A549 (cell line): Measurements from ENCODE around the gene NEK9. TPM values are rescaled to one million over a fixed set of nuclear protein-coding genes. Genes with fewer than 3 reads are reported as not detected.

ENCODE experiments used
- ATAC-seq, 2 experiments: fragments of 200-7000 bp in 1 of 2; fragments of >200 bp in 1 of 2; cut with Nextera tagmentation in 1 of 2; cut with Tn5 transposase in 1 of 2; 3 replicates each; pipeline versions ENCODE4 v1.8.0 to v1.9.1; 2018 to 2020; ENCODE audit warnings: mild to moderate bottlenecking in 1 of 2, moderate library complexity in 1 of 2
- CTCF ChIA-PET: fragments of 300-600 bp; sonication (Branson Sonifier 250); formaldehyde crosslinking; extraction: SDS; loops from one replicate; lab custom pipeline; 2021; ENCODE audit warnings: antibody characterized with exemption, inconsistent platforms; lab: Yijun Ruan, JAX
- POLR2A ChIA-PET: fragments of 350-600 bp; formaldehyde crosslinking; extraction: SDS; loops from one replicate; lab custom pipeline; 2021; ENCODE audit warnings: antibody characterized with exemption, inconsistent platforms; lab: Yijun Ruan, JAX
- DNase-seq, 2 experiments: peaks; one replicate each; pipeline versions ENCODE4 v3.0.0 to v3.0.0-alpha.2; 2011 to 2016; ENCODE audit warnings: low read depth in 1 of 2, low spot score in 1 of 2
- FAIRE-seq: peaks from 2 replicates; lab custom pipeline; 2011; peaks lifted over from hg19 to GRCh38; lab: Jason Lieb, UNC
- H3K27ac ChIP-seq, 2 experiments: fragments of >200 bp; sonication (Bioruptor Twin); formaldehyde crosslinking; 3 replicates each; pipeline ENCODE4 v1.5.1; 2016 to 2017
- H3K4me1 ChIP-seq: fragments of >200 bp; sonication (Bioruptor Twin); formaldehyde crosslinking; 3 replicates; pipeline ENCODE4 v1.6.1; 2016
- H3K4me2 ChIP-seq: fragments of >200 bp; sonication (Bioruptor Twin); formaldehyde crosslinking; 3 replicates; pipeline ENCODE4 v1.6.1; 2016
- H3K4me3 ChIP-seq: fragments of >200 bp; sonication (Bioruptor Twin); formaldehyde crosslinking; 3 replicates; pipeline ENCODE4 v1.5.1; 2016
- H3K9me3 ChIP-seq: fragments of >200 bp; sonication (Bioruptor Twin); formaldehyde crosslinking; 3 replicates; pipeline ENCODE4 v1.6.1; 2016
- BHLHE40 ChIP-seq: IDR thresholded peaks from 2 replicates; pipeline ENCODE4 v1.6.1; 2012; ENCODE audit warnings: low read depth, low read length, inconsistent platforms
- CBX2 ChIP-seq: fragments of 200-600 bp; sonication (generic); IDR thresholded peaks from 2 replicates; pipeline ENCODE4 v1.6.1; 2016; ENCODE audit warnings: low read depth, mild to moderate bottlenecking, borderline replicate concordance
- CBX8 ChIP-seq: fragments of 200-600 bp; sonication (generic); IDR thresholded peaks from 2 replicates; pipeline ENCODE4 v1.6.1; 2016
- CEBPB ChIP-seq, 2 experiments: fragments of >200 bp in 1 of 2; sonication (Bioruptor Twin) in 1 of 2; formaldehyde crosslinking in 1 of 2; IDR thresholded peaks; 2 replicates each; pipeline ENCODE4 v1.6.1; 2012 to 2016
- CHD4 ChIP-seq: fragments of 200-600 bp; sonication (generic); IDR thresholded peaks from 2 replicates; pipeline ENCODE4 v1.6.1; 2016; ENCODE audit warnings: antibody characterized with exemption, mild to moderate bottlenecking, borderline replicate concordance
- EHMT2 ChIP-seq: fragments of 200-600 bp; sonication (generic); IDR thresholded peaks from 2 replicates; pipeline ENCODE4 v1.6.1; 2016; ENCODE audit warnings: antibody characterized with exemption, low read depth, mild to moderate bottlenecking, moderate library complexity
- EP300 ChIP-seq, 2 experiments: fragments of >200 bp; sonication (Bioruptor Twin); formaldehyde crosslinking; IDR thresholded peaks; 2 replicates in 1 of 2; 3 replicates in 1 of 2; pipeline ENCODE4 v1.6.1; 2016 to 2017
- FOSB ChIP-seq: fragments of 250-450 bp; sonication (Bioruptor Pico); IDR thresholded peaks from 2 replicates; pipeline ENCODE4 v1.5.0; 2020; ENCODE audit warnings: mild to moderate bottlenecking, moderate library complexity
- FOXS1 ChIP-seq: fragments of 250-450 bp; sonication (Bioruptor Pico); IDR thresholded peaks from 2 replicates; pipeline ENCODE4 v1.5.0; 2020; ENCODE audit warnings: mild to moderate bottlenecking, moderate library complexity
- GATA3 ChIP-seq: IDR thresholded peaks from 2 replicates; pipeline ENCODE4 v1.6.1; 2012; ENCODE audit warnings: borderline replicate concordance
- HEYL ChIP-seq: fragments of 250-450 bp; sonication (Bioruptor Pico); IDR thresholded peaks from 2 replicates; pipeline ENCODE4 v1.8.0; 2021; ENCODE audit warnings: mild to moderate bottlenecking, moderate library complexity
- HOXA7 ChIP-seq: fragments of 250-450 bp; sonication (Bioruptor Pico); IDR thresholded peaks from 2 replicates; pipeline ENCODE4 v1.5.0; 2020; ENCODE audit warnings: mild to moderate bottlenecking, moderate library complexity
- HOXB5 ChIP-seq: fragments of 250-450 bp; sonication (Bioruptor Pico); IDR thresholded peaks from 2 replicates; pipeline ENCODE4 v1.5.0; 2020; ENCODE audit warnings: mild to moderate bottlenecking, moderate library complexity
- JUNB ChIP-seq: fragments of >200 bp; sonication (Bioruptor Twin); formaldehyde crosslinking; IDR thresholded peaks from 2 replicates; pipeline ENCODE4 v1.6.1; 2016
- KDM5A ChIP-seq: fragments of 200-600 bp; sonication (generic); IDR thresholded peaks from 2 replicates; pipeline ENCODE4 v1.6.1; 2016; ENCODE audit warnings: antibody characterized with exemption, mild to moderate bottlenecking
- MAFK ChIP-seq: fragments of 450-650 bp; IDR thresholded peaks from 2 replicates; pipeline ENCODE4 v1.6.1; 2014; ENCODE audit not compliant: partially characterized antibody
- MAZ ChIP-seq: fragments of 150-350 bp; IDR thresholded peaks from 2 replicates; pipeline ENCODE4 v1.6.1; 2014; ENCODE audit warnings: antibody characterized with exemption, low read depth, low read length, borderline replicate concordance
- MYC ChIP-seq: IDR thresholded peaks from 2 replicates; pipeline ENCODE4 v1.6.1; 2012; ENCODE audit warnings: mild to moderate bottlenecking, inconsistent platforms, low read length, improper control_type of control experiment, borderline replicate concordance
- NFE2L2 ChIP-seq: fragments of 150-350 bp; conservative IDR thresholded peaks from 2 replicates; pipeline ENCODE4 v1.6.1; 2014; ENCODE audit warnings: low read length
- NPAS2 ChIP-seq: fragments of 250-450 bp; sonication (Bioruptor Pico); IDR thresholded peaks from 2 replicates; pipeline ENCODE4 v1.8.0; 2022; ENCODE audit warnings: mild to moderate bottlenecking, moderate library complexity, borderline replicate concordance
- PHF8 ChIP-seq: fragments of 200-600 bp; sonication (generic); IDR thresholded peaks from 2 replicates; pipeline ENCODE4 v1.6.1; 2016; ENCODE audit warnings: low read depth, mild to moderate bottlenecking, antibody characterized with exemption, moderate library complexity, borderline replicate concordance
- POLR2AphosphoS2 ChIP-seq: conservative IDR thresholded peaks from 2 replicates; pipeline ENCODE4 v1.6.1; 2012; ENCODE audit warnings: low read length, improper control_type of control experiment, inconsistent platforms
- RAD21 ChIP-seq, 2 experiments: fragments of >200 bp in 1 of 2; sonication (Bioruptor Twin) in 1 of 2; formaldehyde crosslinking in 1 of 2; IDR thresholded peaks in 1 of 2; conservative IDR thresholded peaks in 1 of 2; 2 replicates in 1 of 2; 3 replicates in 1 of 2; pipeline ENCODE4 v1.6.1; 2012 to 2018; ENCODE audit warnings: inconsistent platforms in 1 of 2
- RCOR1 ChIP-seq: fragments of 150-350 bp; IDR thresholded peaks from 2 replicates; pipeline ENCODE4 v1.6.1; 2014; ENCODE audit warnings: antibody characterized with exemption, low read length, low read depth
- RFX5 ChIP-seq: fragments of 450-650 bp; IDR thresholded peaks from 2 replicates; pipeline ENCODE4 v1.7.1; 2014; ENCODE audit warnings: antibody characterized with exemption, mild to moderate bottlenecking, moderate library complexity
- SMC3 ChIP-seq: fragments of >200 bp; sonication (Bioruptor Twin); formaldehyde crosslinking; IDR thresholded peaks from 3 replicates; pipeline ENCODE4 v1.6.1; 2018; ENCODE audit warnings: inconsistent platforms
- TFCP2L1 ChIP-seq: fragments of 250-450 bp; sonication (Bioruptor Pico); IDR thresholded peaks from 2 replicates; pipeline ENCODE4 v1.5.0; 2021; ENCODE audit warnings: mild to moderate bottlenecking
- ZC3H11A ChIP-seq: fragments of 450-650 bp; IDR thresholded peaks from 2 replicates; pipeline ENCODE4 v1.6.1; 2014; ENCODE audit warnings: antibody characterized with exemption, mild to moderate bottlenecking
- WGBS: methylation state at CpG from one replicate; pipeline ENCODE4 v1.1.6; 2017; ENCODE audit errors: missing lambda C conversion rate; 5-methylcytosine and 5-hydroxymethylcytosine counted together
- polyA plus RNA-seq, 4 experiments: library from polyadenylated mRNA; depleted of rRNA in 3 of 4; stranded (reverse); fragments of >200 nt; fragmentation: RNase III in 1 of 4; extraction: RNeasy Plus Mini Kit Qiagen cat#74134 plus additional on column Dnase treatment in 1 of 4; gene quantifications; 2 replicates in 3 of 4; 3 replicates in 1 of 4; pipeline ENCODE4 v1.2.3, GENCODE V29; 2011 to 2017
- TF ChIP-seq, protein P1 (sequence below): fragments of 250-450 bp; sonication (Bioruptor Pico); IDR thresholded peaks from 2 replicates; pipeline ENCODE4 v1.5.0; 2021; ENCODE audit warnings: mild to moderate bottlenecking, moderate library complexity, borderline replicate concordance
- TF ChIP-seq, protein P2 (sequence below): fragments of >200 bp; sonication (Bioruptor Twin); formaldehyde crosslinking; IDR thresholded peaks from 3 replicates; pipeline ENCODE4 v1.5.1; 2016
- TF ChIP-seq, protein P3 (sequence below): IDR thresholded peaks from 2 replicates; pipeline ENCODE4 v1.6.1; 2012; ENCODE audit warnings: low read depth, borderline replicate concordance

The NEK9 gene
- polyA plus RNA-seq, 2 of the 4 experiments (the other 2 are of a cell fraction) = 49.4 to 75.9 TPM

DNA sequence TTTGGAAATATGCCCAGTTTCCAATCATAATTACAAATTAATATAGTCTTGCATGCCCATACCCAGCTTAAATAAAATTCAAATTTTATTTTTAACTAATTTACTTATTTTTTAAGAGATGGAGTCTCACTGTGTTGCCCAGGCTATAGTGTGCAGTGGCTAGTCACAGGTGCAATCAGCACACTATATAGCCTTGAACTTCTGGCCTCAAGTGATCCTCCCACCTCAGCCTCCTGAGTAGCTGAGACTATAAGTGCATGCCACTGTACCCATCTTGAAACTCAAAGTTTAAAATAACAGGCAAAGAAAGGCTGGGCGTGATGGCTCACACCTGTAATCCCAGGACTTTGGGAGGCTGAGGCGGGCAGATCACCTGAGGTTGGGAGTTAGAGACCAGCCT is 85.9 kb downstream of the NEK9 start:
- no peak for ATAC-seq
- 91% methylated on average over 2 of the region's 2 CpGs for WGBS
- Histone ChIP-seq H3K4me3 (no peak overlapping the region), H3K9me3 (no peaks in the 10 kb centered on the region), H3K4me1 (peaks cover 56% of the 10 kb centered on the region), H3K4me2 (peak overlapping the region; percentile 72), H3K27ac (peak overlapping the region; percentile 67 to 85)
- FAIRE-seq = no peak
- ChIA-PET CTCF (interaction anchor here (1.6 kb wide), 1 partner anchor 8 kb away, joined by 3 read pairs; no protein-coding TSS in a partner anchor), POLR2A (no interaction called here)
- TF ChIP-seq CEBPB (IDR thresholded peaks at IDR 0.05) (no peak), SMC3 (no peak), FOXS1 (CRISPR knock-in tag) (no peak), EP300 (IDR thresholded peaks at IDR 0.05) (no peak), HOXB5 (CRISPR knock-in tag) (no peak), KDM5A (no peak), ZC3H11A (no peak), BHLHE40 (no peak), NFE2L2 (no peak), JUNB (no peak)
- TF ChIP-seq, protein P1, sequence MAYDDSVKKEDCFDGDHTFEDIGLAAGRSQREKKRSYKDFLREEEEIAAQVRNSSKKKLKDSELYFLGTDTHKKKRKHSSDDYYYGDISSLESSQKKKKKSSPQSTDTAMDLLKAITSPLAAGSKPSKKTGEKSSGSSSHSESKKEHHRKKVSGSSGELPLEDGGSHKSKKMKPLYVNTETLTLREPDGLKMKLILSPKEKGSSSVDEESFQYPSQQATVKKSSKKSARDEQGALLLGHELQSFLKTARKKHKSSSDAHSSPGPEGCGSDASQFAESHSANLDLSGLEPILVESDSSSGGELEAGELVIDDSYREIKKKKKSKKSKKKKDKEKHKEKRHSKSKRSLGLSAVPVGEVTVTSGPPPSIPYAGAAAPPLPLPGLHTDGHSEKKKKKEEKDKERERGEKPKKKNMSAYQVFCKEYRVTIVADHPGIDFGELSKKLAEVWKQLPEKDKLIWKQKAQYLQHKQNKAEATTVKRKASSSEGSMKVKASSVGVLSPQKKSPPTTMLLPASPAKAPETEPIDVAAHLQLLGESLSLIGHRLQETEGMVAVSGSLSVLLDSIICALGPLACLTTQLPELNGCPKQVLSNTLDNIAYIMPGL (CRISPR knock-in tag) = no peak
- no peak for DNase-seq

DNA sequence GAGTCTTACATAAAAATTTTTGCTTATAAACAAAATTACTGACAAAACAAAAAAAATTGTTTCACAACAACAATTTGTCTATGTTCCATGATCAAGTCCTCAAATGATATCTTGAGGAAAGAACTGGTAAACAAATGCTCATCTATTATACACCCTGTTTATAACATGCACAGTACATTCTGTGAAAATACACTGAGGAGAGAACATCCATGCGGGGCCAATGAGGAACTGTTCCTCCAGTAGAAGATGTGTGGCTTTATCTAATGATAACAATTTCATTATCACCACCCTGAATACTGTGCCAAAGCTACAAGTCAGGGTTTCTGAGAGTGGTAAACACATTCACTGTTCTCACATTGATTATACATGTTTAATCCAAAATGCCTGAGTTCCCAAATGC is 86.3 kb downstream of the NEK9 start:
- no peak for ATAC-seq
- H3K4me3 ChIP-seq = no peak overlapping the region
- no peak for DNase-seq
- TF ChIP-seq RCOR1 (no peak), PHF8 (no peak), CBX2 (no peak), RFX5 (no peak), TFCP2L1 (CRISPR knock-in tag) (no peak), ZC3H11A (no peak), CHD4 (no peak), POLR2AphosphoS2 (no peak), JUNB (no peak)
- TF ChIP-seq, protein P2, sequence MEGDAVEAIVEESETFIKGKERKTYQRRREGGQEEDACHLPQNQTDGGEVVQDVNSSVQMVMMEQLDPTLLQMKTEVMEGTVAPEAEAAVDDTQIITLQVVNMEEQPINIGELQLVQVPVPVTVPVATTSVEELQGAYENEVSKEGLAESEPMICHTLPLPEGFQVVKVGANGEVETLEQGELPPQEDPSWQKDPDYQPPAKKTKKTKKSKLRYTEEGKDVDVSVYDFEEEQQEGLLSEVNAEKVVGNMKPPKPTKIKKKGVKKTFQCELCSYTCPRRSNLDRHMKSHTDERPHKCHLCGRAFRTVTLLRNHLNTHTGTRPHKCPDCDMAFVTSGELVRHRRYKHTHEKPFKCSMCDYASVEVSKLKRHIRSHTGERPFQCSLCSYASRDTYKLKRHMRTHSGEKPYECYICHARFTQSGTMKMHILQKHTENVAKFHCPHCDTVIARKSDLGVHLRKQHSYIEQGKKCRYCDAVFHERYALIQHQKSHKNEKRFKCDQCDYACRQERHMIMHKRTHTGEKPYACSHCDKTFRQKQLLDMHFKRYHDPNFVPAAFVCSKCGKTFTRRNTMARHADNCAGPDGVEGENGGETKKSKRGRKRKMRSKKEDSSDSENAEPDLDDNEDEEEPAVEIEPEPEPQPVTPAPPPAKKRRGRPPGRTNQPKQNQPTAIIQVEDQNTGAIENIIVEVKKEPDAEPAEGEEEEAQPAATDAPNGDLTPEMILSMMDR = no peak
- WGBS = 100% methylated on average over 1 of the region's 1 CpG
- H3K4me1 ChIP-seq = peaks cover 55% of the 10 kb centered on the region
- no peaks in the 10 kb centered on the region for H3K9me3 ChIP-seq
- POLR2A ChIA-PET = no interaction called here
- H3K4me2 ChIP-seq = no peak overlapping the region; the same call in 2 of the 3 replicates
- peak overlapping the region; percentile 67 to 85; a peak in 5 of 6 replicates for H3K27ac ChIP-seq
- no peak for FAIRE-seq
- CTCF ChIA-PET = interaction anchor here (1.6 kb wide), 1 partner anchor 9 kb away, joined by 3 read pairs; no protein-coding TSS in a partner anchor

DNA sequence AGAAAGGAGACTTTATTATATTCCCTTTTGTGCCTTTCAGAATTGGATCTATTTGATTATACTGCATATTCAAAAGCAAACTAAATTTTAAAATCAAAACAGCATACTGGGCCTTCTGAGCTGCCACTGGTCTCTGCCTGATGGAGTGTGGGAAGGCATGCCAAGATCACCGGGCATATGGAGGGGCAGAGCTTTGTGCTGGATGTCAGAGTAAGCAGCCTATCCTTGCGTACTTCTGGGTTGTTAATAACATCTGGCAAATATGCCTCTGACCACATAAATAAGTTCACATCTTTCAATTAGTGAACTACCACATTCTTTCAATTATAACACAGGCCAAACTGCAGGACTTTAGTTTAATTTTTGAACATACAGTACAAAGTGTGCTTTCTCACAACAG is 93.9 kb downstream of the NEK9 start:
- ChIA-PET CTCF (interaction anchor here (0.9 to 1.8 kb wide), 2 partner anchors 56 to 89 kb away, joined by 3 to 5 read pairs; no protein-coding TSS in a partner anchor), POLR2A (no interaction called here)
- no peaks in the 10 kb centered on the region for H3K9me3 ChIP-seq
- no peak overlapping the region for H3K4me2 ChIP-seq
- WGBS = 84% methylated on average over 2 of the region's 2 CpGs
- H3K4me1 ChIP-seq = no peaks in the 10 kb centered on the region
- TF ChIP-seq KDM5A = no peak
- no peak for TF ChIP-seq HOXA7
- TF ChIP-seq, protein P3, sequence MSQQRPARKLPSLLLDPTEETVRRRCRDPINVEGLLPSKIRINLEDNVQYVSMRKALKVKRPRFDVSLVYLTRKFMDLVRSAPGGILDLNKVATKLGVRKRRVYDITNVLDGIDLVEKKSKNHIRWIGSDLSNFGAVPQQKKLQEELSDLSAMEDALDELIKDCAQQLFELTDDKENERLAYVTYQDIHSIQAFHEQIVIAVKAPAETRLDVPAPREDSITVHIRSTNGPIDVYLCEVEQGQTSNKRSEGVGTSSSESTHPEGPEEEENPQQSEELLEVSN = no peak
- no peak for TF ChIP-seq FOSB (CRISPR knock-in tag)
- TF ChIP-seq MYC = no peak
- TF ChIP-seq TFCP2L1 (CRISPR knock-in tag) = no peak
- no peak for TF ChIP-seq ZC3H11A
- no peak for TF ChIP-seq RFX5
- TF ChIP-seq GATA3 = no peak
- TF ChIP-seq MAZ = no peak
- no peak for TF ChIP-seq RCOR1
- TF ChIP-seq NPAS2 (CRISPR knock-in tag) = no peak
- no peak for TF ChIP-seq RAD21 (conservative IDR thresholded peaks at IDR 0.05 in 1 of 2, IDR thresholded peaks at IDR 0.05 in 1 of 2)
- TF ChIP-seq HEYL (CRISPR knock-in tag) = no peak
- no peak for TF ChIP-seq MAFK
- no peak for TF ChIP-seq EHMT2
- no peak for TF ChIP-seq CBX8
- DNase-seq (no peak), FAIRE-seq (no peak), ATAC-seq (no peak)
- H3K4me3 ChIP-seq = no peak overlapping the region
- no peak overlapping the region for H3K27ac ChIP-seq
